Activated B cell treated with CpG ODN at 0.5 μM for 24 hours (primary cell): ENCODE results near the gene FAM114A1. TPM values are rescaled to one million over a fixed set of nuclear protein-coding genes. Genes with fewer than 3 reads are reported as not detected.

ENCODE experiments used
- ATAC-seq: fragments of 200-7000 bp; cut with Tn5 transposase; one replicate; pipeline ENCODE4 v1.10.0; 2021; ENCODE audit warnings: low read depth, mild to moderate bottlenecking, moderate library complexity
- CTCF ChIA-PET: fragments of 350-600 bp; sonication (Branson Sonifier 250); formaldehyde crosslinking; loops from one replicate; lab custom pipeline; 2021; ENCODE audit warnings: antibody characterized with exemption; lab: Charles Lee
- POLR2A ChIA-PET: fragments of 350-600 bp; sonication (Branson Sonifier 250); formaldehyde crosslinking; loops from one replicate; lab custom pipeline; 2021; ENCODE audit warnings: antibody characterized with exemption; lab: Charles Lee
- DNase-seq: peaks from one replicate; pipeline ENCODE4 v3.0.0; 2022
- H3K27ac Mint-ChIP-seq: one replicate; pipeline ENCODE4 v1.8.0; 2020; ENCODE audit warnings: mixed read lengths
- H3K27me3 Mint-ChIP-seq: one replicate; pipeline ENCODE4 v1.8.0; 2021; ENCODE audit warnings: mixed read lengths
- H3K36me3 Mint-ChIP-seq: one replicate; pipeline ENCODE4 v1.8.0; 2021; ENCODE audit warnings: low read depth, mixed read lengths
- H3K4me1 Mint-ChIP-seq: one replicate; pipeline ENCODE4 v1.8.0; 2021; ENCODE audit warnings: mixed read lengths
- H3K4me3 Mint-ChIP-seq: one replicate; pipeline ENCODE4 v1.8.0; 2020; ENCODE audit warnings: mild to moderate bottlenecking, mixed read lengths
- H3K9me3 Mint-ChIP-seq: one replicate; pipeline ENCODE4 v1.8.0; 2020; ENCODE audit warnings: mixed read lengths
- CTCF ChIP-seq: fragments of 200-600 bp; IDR thresholded peaks from one replicate; pipeline ENCODE4 v1.8.0; 2022; ENCODE audit warnings: antibody characterized with exemption, mild to moderate bottlenecking
- intact Hi-C: fragments of 100-400 bp; cut with micrococcal nuclease; formaldehyde crosslinking; loops from one replicate; pipeline ENCODE4 v1.15.1; 2024
- total RNA-seq: library from RNA; stranded (reverse); gene quantifications from 2 replicates; pipeline ENCODE4 v1.2.3, GENCODE V29; 2022

Gene FAM114A1
- total RNA-seq, 1 donor from 2014 or later = 3.3 TPM

GRCh38 chr4:38948551-38948950 lies 80.9 kb downstream of the FAM114A1 start:
- H3K27ac Mint-ChIP-seq = no peak overlapping the region
- no peak for TF ChIP-seq CTCF
- CTCF ChIA-PET = no interaction called here
- no peak overlapping the region for H3K4me3 Mint-ChIP-seq
- H3K9me3 Mint-ChIP-seq = no peaks in the 10 kb centered on the region
- DNase-seq = no peak
- no peaks in the 10 kb centered on the region for H3K36me3 Mint-ChIP-seq
- intact Hi-C loops = no loop called here
- POLR2A ChIA-PET = interaction anchor here (0.6 to 0.7 kb wide), 2 partner anchors 260 to 372 kb away, joined by 3 to 5 read pairs; no protein-coding TSS in a partner anchor
- peaks cover 7% of the 10 kb centered on the region for H3K4me1 Mint-ChIP-seq
- H3K27me3 Mint-ChIP-seq = no peaks in the 10 kb centered on the region
- ATAC-seq = no peak

GRCh38 chr4:38949411-38950051 lies 81.9 kb downstream of the FAM114A1 start:
- no peak for TF ChIP-seq CTCF
- ChIA-PET POLR2A (no interaction called here), CTCF (no interaction called here)
- ATAC-seq = no peak
- Mint-ChIP-seq H3K36me3 (no peaks in the 10 kb centered on the region), H3K27me3 (no peaks in the 10 kb centered on the region), H3K9me3 (no peaks in the 10 kb centered on the region), H3K27ac (no peak overlapping the region), H3K4me1 (peaks cover 7% of the 10 kb centered on the region), H3K4me3 (no peak overlapping the region)
- DNase-seq = no peak
- intact Hi-C loops = no loop called here

- ATAC-seq (no peak), DNase-seq (no peak)
- no peak for TF ChIP-seq CTCF
- H3K27me3 Mint-ChIP-seq = no peaks in the 10 kb centered on the region
- H3K27ac Mint-ChIP-seq = no peak overlapping the region
- CTCF ChIA-PET = no interaction called here
- H3K4me3 Mint-ChIP-seq = no peak overlapping the region
- no peaks in the 10 kb centered on the region for H3K9me3 Mint-ChIP-seq
- no peaks in the 10 kb centered on the region for H3K36me3 Mint-ChIP-seq
- POLR2A ChIA-PET = no interaction called here
- intact Hi-C loops = no loop called here
- peaks cover 7% of the 10 kb centered on the region for H3K4me1 Mint-ChIP-seq
Observed at GRCh38 chr4:38950159-38950558, 82.6 kb downstream of the FAM114A1 start.

- H3K36me3 Mint-ChIP-seq = no peaks in the 10 kb centered on the region
- no peak overlapping the region for H3K4me3 Mint-ChIP-seq
- H3K27me3 Mint-ChIP-seq = no peaks in the 10 kb centered on the region
- H3K4me1 Mint-ChIP-seq = peaks cover 7% of the 10 kb centered on the region
- TF ChIP-seq CTCF = no peak
- no peak for ATAC-seq
- no peak for DNase-seq
- no peak overlapping the region for H3K27ac Mint-ChIP-seq
- H3K9me3 Mint-ChIP-seq = no peaks in the 10 kb centered on the region
- intact Hi-C loops = no loop called here
- ChIA-PET CTCF (no interaction called here), POLR2A (interaction anchor here (0.6 kb wide), 1 partner anchor 185 kb away, joined by 5 read pairs; no protein-coding TSS in a partner anchor)
Observed at GRCh38 chr4:38950734-38951133, 83.1 kb downstream of the FAM114A1 start.

- Mint-ChIP-seq H3K27ac (no peak overlapping the region), H3K27me3 (no peaks in the 10 kb centered on the region), H3K4me3 (no peak overlapping the region), H3K36me3 (no peaks in the 10 kb centered on the region), H3K4me1 (peaks cover 7% of the 10 kb centered on the region), H3K9me3 (no peaks in the 10 kb centered on the region)
- TF ChIP-seq CTCF = no peak
- POLR2A ChIA-PET = no interaction called here
- intact Hi-C loops = no loop called here
- no peak for ATAC-seq
- CTCF ChIA-PET = no interaction called here
- no peak for DNase-seq
Observed at GRCh38 chr4:38951598-38951997, 84.0 kb downstream of the FAM114A1 start.
